Breast epithelium (tissue), 3 donors: ENCODE data around the gene ST7.
"Not testable (repeated sequence)": the region's sequence is repeated elsewhere in the genome, so short reads cannot be mapped to it uniquely, and the experiment has no call there.

Source experiments
- CTCF ChIP-seq, 3 donors: fragments of 450-650 bp; IDR thresholded peaks; one replicate each; pipeline ENCODE4 v1.5.1; 2016 to 2017; ENCODE audit warnings: antibody characterized with exemption in 3 of 3, mild to moderate bottlenecking in 3 of 3, moderate library complexity in 3 of 3
- POLR2AphosphoS5 ChIP-seq, 3 donors: sonication (generic); formaldehyde crosslinking; IDR thresholded peaks; one replicate each; pipeline ENCODE4 v1.6.1; 2017; ENCODE audit warnings: antibody characterized with exemption in 3 of 3

DNA sequence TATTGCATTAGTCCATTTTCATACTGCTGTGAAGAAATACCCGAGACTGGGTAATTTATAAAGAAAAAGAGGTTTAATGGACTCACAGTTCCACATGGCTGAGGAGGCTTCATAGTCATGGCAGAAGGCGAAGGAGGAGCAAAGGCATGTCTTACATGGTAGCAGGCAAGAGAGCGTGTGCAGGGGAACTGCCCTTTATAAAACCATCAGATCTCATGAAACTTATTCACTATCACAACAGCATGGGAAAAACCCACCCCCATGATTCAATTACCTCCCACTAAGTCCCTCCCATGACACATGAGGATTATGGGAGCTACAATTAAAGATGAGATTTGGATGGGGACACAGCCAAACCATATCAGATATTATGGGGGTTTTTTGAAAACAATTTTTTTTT is 21.7 kb downstream of the ST7 start:
- TF ChIP-seq POLR2AphosphoS5, CTCF (IDR thresholded peaks at IDR 0.05): not testable (repeated sequence)
